MM.1S (cell line): ENCODE measurements around the gene ERMN.

Experiments used
- DNase-seq: peaks from one replicate; pipeline ENCODE4 v3.0.0-alpha.2; 2015
- H2AFZ ChIP-seq: fragments of 300-600 bp; sonication (generic); 2 replicates; pipeline ENCODE4 v1.6.0; 2016; ENCODE audit warnings: antibody characterized with exemption, low read length
- H3F3A ChIP-seq: fragments of 300-600 bp; sonication (generic); 2 replicates; pipeline ENCODE4 v1.6.1; 2016; ENCODE audit warnings: mild to moderate bottlenecking, antibody characterized with exemption, low read length, moderate library complexity, mixed read lengths; ENCODE audit not compliant: insufficient read depth
- H3K27ac ChIP-seq: fragments of 300-600 bp; sonication (generic); 2 replicates; pipeline ENCODE4 v1.5.1; 2016; ENCODE audit warnings: mild to moderate bottlenecking, low read length
- H3K27me3 ChIP-seq: fragments of 300-600 bp; sonication (generic); replicated peaks from 2 replicates; pipeline ENCODE4 v1.6.0; 2016; ENCODE audit warnings: low read length; ENCODE audit not compliant: insufficient read depth
- H3K36me3 ChIP-seq: fragments of 300-600 bp; sonication (generic); replicated peaks from 2 replicates; pipeline ENCODE4 v1.6.1; 2016; ENCODE audit warnings: mild to moderate bottlenecking, low read length, mixed read lengths; ENCODE audit not compliant: insufficient read depth
- H3K4me1 ChIP-seq: fragments of 300-600 bp; sonication (generic); 2 replicates; pipeline ENCODE4 v1.6.1; 2016; ENCODE audit warnings: low read length, mixed read lengths
- H3K4me2 ChIP-seq: fragments of 300-600 bp; sonication (generic); 2 replicates; pipeline ENCODE4 v1.6.0; 2016; ENCODE audit warnings: low read depth, low read length
- H3K4me3 ChIP-seq: fragments of 300-600 bp; sonication (generic); 2 replicates; pipeline ENCODE4 v1.5.1; 2016; ENCODE audit warnings: low read length, mixed read lengths
- H3K79me2 ChIP-seq: fragments of 300-600 bp; sonication (generic); 2 replicates; pipeline ENCODE4 v1.6.1; 2016; ENCODE audit warnings: mixed run types, low read length, mixed read lengths
- H3K9ac ChIP-seq: fragments of 300-600 bp; sonication (generic); 2 replicates; pipeline ENCODE4 v1.6.1; 2016; ENCODE audit warnings: low read length, mixed read lengths
- H3K9me2 ChIP-seq: fragments of 300-600 bp; sonication (generic); replicated peaks from 2 replicates; pipeline ENCODE4 v1.6.1; 2016; ENCODE audit warnings: mild to moderate bottlenecking, low read length, mixed read lengths; ENCODE audit not compliant: insufficient read depth
- H3K9me3 ChIP-seq: fragments of 300-600 bp; sonication (generic); replicated peaks from 2 replicates; pipeline ENCODE4 v1.6.1; 2016; ENCODE audit warnings: mild to moderate bottlenecking, low read length, mixed read lengths; ENCODE audit not compliant: insufficient read depth
- H4K20me1 ChIP-seq: fragments of 300-600 bp; sonication (generic); 2 replicates; pipeline ENCODE4 v1.6.1; 2016; ENCODE audit warnings: mild to moderate bottlenecking, low read length, moderate library complexity, mixed read lengths; ENCODE audit not compliant: insufficient read depth
- CTCF ChIP-seq: fragments of 300-600 bp; sonication (generic); IDR thresholded peaks from 2 replicates; pipeline ENCODE4 v1.5.1; 2016; ENCODE audit warnings: antibody characterized with exemption, low read length, mixed read lengths
- EZH2 ChIP-seq: fragments of 300-600 bp; sonication (generic); optimal IDR thresholded peaks from 2 replicates; pipeline ENCODE3; 2017; ENCODE audit warnings: low read depth, mild to moderate bottlenecking, antibody characterized with exemption, low read length, mixed read lengths
- EZH2phosphoT487 ChIP-seq: fragments of 300-600 bp; sonication (generic); IDR thresholded peaks from 2 replicates; pipeline ENCODE4 v1.6.1; 2018; ENCODE audit warnings: antibody characterized with exemption, low read length

Gene ERMN

GRCh38 chr2:157334797-157335196 is 9.2 kb upstream of the ERMN start:
- no peaks in the 10 kb centered on the region for H3F3A ChIP-seq
- TF ChIP-seq CTCF (no peak), EZH2 (no peak), EZH2phosphoT487 (no peak)
- no peaks in the 10 kb centered on the region for H3K27me3 ChIP-seq
- no peaks in the 10 kb centered on the region for H3K9me3 ChIP-seq
- 0 out of 2 replicates have a peak, but pooled peaks cover 7% of the 10 kb centered on the region for H3K4me1 ChIP-seq
- H2AFZ ChIP-seq: no peak overlapping the region
- no peaks in the 10 kb centered on the region for H3K36me3 ChIP-seq
- H3K4me2 ChIP-seq: no peak overlapping the region
- H4K20me1 ChIP-seq: no peaks in the 10 kb centered on the region
- H3K9me2 ChIP-seq: no peaks in the 10 kb centered on the region
- no peaks in the 10 kb centered on the region for H3K79me2 ChIP-seq
- H3K4me3 ChIP-seq: no peak overlapping the region
- no peak for DNase-seq
- H3K27ac ChIP-seq: no peak overlapping the region
- H3K9ac ChIP-seq: no peak overlapping the region

- no peaks in the 10 kb centered on the region for H3K79me2 ChIP-seq
- 0 out of 2 replicates have a peak, but pooled peaks cover 7% of the 10 kb centered on the region for H3K4me1 ChIP-seq
- no peaks in the 10 kb centered on the region for H4K20me1 ChIP-seq
- H3F3A ChIP-seq: no peaks in the 10 kb centered on the region
- no peak overlapping the region for H3K9ac ChIP-seq
- no peak overlapping the region for H3K27ac ChIP-seq
- H3K9me3 ChIP-seq: no peaks in the 10 kb centered on the region
- H3K4me2 ChIP-seq: no peak overlapping the region
- no peak for DNase-seq
- TF ChIP-seq EZH2 (no peak), CTCF (no peak), EZH2phosphoT487 (no peak)
- H3K27me3 ChIP-seq: no peaks in the 10 kb centered on the region
- no peaks in the 10 kb centered on the region for H3K9me2 ChIP-seq
- H3K36me3 ChIP-seq: no peaks in the 10 kb centered on the region
- H3K4me3 ChIP-seq: no peak overlapping the region
- no peak overlapping the region for H2AFZ ChIP-seq
Observed at GRCh38 chr2:157334335-157334734, 8.7 kb upstream of the ERMN start.

- Histone ChIP-seq H3K9me2 (no peaks in the 10 kb centered on the region), H3K4me3 (no peak overlapping the region), H3K9ac (no peak overlapping the region), H3K4me2 (no peak overlapping the region), H3F3A (no peaks in the 10 kb centered on the region), H3K79me2 (no peaks in the 10 kb centered on the region), H3K27me3 (no peaks in the 10 kb centered on the region), H4K20me1 (no peaks in the 10 kb centered on the region), H3K9me3 (no peaks in the 10 kb centered on the region), H3K4me1 (0 out of 2 replicates have a peak, but pooled peaks cover 7% of the 10 kb centered on the region), H3K36me3 (no peaks in the 10 kb centered on the region), H2AFZ (no peak overlapping the region), H3K27ac (no peak overlapping the region)
- TF ChIP-seq EZH2: no peak
- no peak for TF ChIP-seq CTCF
- DNase-seq: no peak
Observed at GRCh38 chr2:157333304-157334047, 7.9 kb upstream of the ERMN start.
